PC-3 (cell line): ENCODE measurements around the gene BHLHE40.

ENCODE experiments used
- EZH2 ChIP-seq: fragments of 300-600 bp; sonication (generic); IDR thresholded peaks from one replicate; pipeline ENCODE4 v1.6.1; 2017; ENCODE audit warnings: antibody characterized with exemption, mild to moderate bottlenecking, low read length; ENCODE audit not compliant: unreplicated experiment
- TF ChIP-seq, protein P1 (sequence below): fragments of 300-600 bp; sonication (generic); conservative IDR thresholded peaks from 2 replicates; pipeline ENCODE4 v1.5.1; 2017; ENCODE audit warnings: antibody characterized with exemption, low read depth, mild to moderate bottlenecking, low read length

DNA sequence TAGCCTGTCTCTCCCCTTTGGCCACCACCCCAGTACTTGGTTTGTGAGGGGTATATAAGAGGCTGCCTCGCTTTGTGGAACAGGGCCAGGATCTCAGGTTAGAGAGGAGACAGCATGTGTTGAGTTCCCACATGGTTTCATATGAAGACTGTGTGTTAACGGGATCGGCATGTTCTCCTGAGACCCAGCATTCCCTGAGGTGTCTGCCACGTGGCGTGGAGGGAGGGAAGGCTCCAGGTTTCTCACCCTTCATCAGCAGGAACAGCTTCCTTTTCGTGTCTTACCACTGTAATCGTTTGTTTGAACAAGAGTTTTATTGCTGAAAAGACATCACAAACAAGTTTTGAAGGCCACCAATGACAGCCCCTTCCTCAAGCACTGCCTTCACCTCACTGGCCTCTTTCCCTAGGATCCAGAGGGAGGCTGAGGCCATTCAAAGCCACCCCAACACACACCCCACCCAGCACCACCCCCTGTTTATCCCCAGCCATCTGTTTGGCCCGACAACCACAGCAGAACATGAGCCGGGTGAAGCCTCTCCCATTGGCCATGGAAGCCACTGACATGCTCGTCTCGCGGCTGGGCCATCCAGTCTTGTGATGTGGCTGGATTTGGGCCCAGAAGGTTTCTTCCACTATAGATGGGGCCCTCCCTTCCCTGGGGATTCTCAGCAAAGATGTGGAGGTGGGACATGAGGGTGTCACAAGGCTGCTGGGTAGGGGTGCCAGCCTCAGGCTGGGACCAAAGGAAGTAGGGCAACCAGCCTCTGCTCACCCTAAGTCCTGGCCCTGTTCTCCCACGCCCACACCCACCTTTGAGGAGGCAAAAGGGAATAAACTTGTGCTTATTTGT lies 10.0 kb downstream of the BHLHE40 start:
- TF ChIP-seq, protein P1, sequence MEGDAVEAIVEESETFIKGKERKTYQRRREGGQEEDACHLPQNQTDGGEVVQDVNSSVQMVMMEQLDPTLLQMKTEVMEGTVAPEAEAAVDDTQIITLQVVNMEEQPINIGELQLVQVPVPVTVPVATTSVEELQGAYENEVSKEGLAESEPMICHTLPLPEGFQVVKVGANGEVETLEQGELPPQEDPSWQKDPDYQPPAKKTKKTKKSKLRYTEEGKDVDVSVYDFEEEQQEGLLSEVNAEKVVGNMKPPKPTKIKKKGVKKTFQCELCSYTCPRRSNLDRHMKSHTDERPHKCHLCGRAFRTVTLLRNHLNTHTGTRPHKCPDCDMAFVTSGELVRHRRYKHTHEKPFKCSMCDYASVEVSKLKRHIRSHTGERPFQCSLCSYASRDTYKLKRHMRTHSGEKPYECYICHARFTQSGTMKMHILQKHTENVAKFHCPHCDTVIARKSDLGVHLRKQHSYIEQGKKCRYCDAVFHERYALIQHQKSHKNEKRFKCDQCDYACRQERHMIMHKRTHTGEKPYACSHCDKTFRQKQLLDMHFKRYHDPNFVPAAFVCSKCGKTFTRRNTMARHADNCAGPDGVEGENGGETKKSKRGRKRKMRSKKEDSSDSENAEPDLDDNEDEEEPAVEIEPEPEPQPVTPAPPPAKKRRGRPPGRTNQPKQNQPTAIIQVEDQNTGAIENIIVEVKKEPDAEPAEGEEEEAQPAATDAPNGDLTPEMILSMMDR: no peak
- no peak for TF ChIP-seq EZH2
